ENCODE results near the gene TRIM50. TPM values are rescaled to one million over a fixed set of nuclear protein-coding genes. Genes with fewer than 3 reads are reported as not detected.
"Not testable (repeated sequence)": the region's sequence is repeated elsewhere in the genome, so short reads cannot be mapped to it uniquely, and the experiment has no call there.

The TRIM50 gene
- 0.52 TPM for total RNA-seq

DNA sequence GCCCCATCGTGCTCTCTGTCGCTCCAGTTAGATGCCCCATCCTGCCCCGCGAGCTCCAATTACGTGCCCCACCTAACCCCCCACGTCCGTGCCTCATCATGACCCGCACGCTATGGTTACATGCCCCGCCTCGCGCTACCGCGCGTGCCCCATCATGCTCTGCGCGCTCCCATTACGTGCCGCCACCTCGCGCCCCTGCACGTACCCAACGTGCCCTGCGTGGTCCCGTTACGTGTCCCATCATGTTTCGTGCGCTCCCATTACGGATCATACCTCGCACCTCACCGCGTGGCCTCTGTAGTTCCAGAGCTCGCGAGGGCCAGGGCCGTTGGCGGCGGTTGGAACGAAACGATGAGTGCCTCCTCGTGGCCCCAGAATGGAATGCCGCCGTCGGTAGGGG, at the start of gene TRIM50, which contains the start of gene FKBP6:
TRIM50 (minus strand) TSS at position 161 of the 400 bp plus-strand sequence. CDS start 3,295 bp downstream, outside the sequence.
FKBP6 (plus strand) TSS at position 240 of the 400 bp plus-strand sequence. CDS start 268 bp downstream, outside the sequence.
- H3K4me1 ChIP-seq (ENCODE audit: control insufficient read depth in 3 of 3, insufficient read depth in 3 of 3, low read length in 3 of 3); H3K9ac ChIP-seq (ENCODE audit: low read depth in 1 of 3, low read length in 3 of 3); H3K36me3 ChIP-seq (ENCODE audit: control insufficient read depth in 3 of 3, insufficient read depth in 3 of 3, low read length in 3 of 3); H3K27ac ChIP-seq (ENCODE audit: low read depth, low read length); H3K27me3 ChIP-seq (ENCODE audit: control insufficient read depth in 3 of 3, insufficient read depth in 3 of 3, low read length in 3 of 3); H3K4me3 ChIP-seq (ENCODE audit: low read length in 3 of 3); H3K9me3 ChIP-seq (ENCODE audit: control insufficient read depth in 3 of 3, low read length in 3 of 3): not testable (repeated sequence)

DNA sequence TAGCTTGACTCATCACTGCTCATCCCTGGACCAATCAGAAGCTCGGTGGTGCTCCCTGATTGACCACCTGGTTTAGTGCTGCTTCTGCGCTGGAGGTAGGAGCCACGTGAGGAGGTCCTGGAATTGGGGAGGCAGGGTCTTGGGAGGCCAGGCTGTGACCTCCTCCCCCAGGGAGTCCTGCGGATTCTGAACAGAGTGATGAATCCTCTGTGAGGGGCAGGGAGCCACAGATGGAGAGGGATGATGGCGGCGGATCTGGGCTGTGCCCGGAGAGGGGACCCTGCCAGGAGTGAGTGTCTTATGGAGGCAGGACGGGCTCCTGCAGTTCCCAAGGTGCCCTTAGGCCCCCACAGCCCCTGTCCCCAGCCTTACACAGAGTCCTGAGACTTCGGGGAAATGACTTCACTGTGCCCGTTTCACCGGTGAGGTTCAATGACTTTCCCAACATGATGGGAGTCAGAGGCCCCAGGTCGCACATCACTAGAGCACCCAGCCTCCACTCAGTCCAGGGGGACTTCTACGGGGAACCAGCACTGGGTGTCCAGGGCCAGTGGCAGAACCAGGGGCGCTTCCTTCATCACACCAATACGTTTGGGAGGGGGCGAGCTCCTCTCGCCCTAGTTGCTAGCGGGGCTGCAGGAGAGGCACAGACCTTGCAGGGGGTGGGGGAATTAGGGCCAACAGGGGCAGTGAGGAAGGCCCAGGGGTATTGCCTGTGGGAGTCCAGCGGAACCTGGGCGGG, 49.0 kb upstream of the TRIM50 start:
- Histone ChIP-seq H3K4me3 (ENCODE audit: low read length in 3 of 3) (no peak overlapping the region), H3K9ac (ENCODE audit: low read depth in 1 of 3, low read length in 3 of 3) (no peak overlapping the region), H3K36me3 (ENCODE audit: control insufficient read depth in 3 of 3, insufficient read depth in 3 of 3, low read length in 3 of 3) (no peaks in the 10 kb centered on the region), H3K27ac (ENCODE audit: low read depth, low read length) (no peak overlapping the region), H3K27me3 (ENCODE audit: control insufficient read depth in 3 of 3, insufficient read depth in 3 of 3, low read length in 3 of 3) (peaks cover 0 to 18% (median 9%) of the 10 kb centered on the region in 3 donors), H3K4me1 (ENCODE audit: control insufficient read depth in 3 of 3, insufficient read depth in 3 of 3, low read length in 3 of 3) (no peaks in the 10 kb centered on the region), H3K9me3 (ENCODE audit: control insufficient read depth in 3 of 3, low read length in 3 of 3) (no peaks in the 10 kb centered on the region)

DNA sequence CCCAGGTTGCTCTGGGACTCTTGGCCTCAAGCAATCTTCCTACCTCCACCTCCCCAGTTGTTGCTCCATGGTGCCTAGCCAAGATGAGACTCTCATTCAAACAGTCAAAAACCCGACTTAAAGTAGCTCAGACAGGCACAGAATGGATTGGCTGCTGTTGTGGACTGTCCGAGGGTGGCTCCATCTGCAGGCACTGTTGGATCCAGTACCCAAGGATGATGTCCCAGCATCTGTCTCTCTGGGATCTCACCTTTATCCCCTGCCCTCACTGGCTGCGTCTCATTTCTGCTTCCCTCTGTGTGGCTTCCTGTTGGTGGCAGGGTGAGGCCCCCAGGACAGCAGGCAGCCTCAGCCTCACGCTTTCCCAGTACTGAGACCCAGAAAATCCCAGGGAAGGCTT, 48.4 kb upstream of the TRIM50 start:
- not testable (repeated sequence) for H3K36me3 ChIP-seq (ENCODE audit: control insufficient read depth in 3 of 3, insufficient read depth in 3 of 3, low read length in 3 of 3); H3K27ac ChIP-seq (ENCODE audit: low read depth, low read length); H3K9ac ChIP-seq (ENCODE audit: low read depth in 1 of 3, low read length in 3 of 3); H3K9me3 ChIP-seq (ENCODE audit: control insufficient read depth in 3 of 3, low read length in 3 of 3); H3K4me1 ChIP-seq (ENCODE audit: control insufficient read depth in 3 of 3, insufficient read depth in 3 of 3, low read length in 3 of 3); H3K4me3 ChIP-seq (ENCODE audit: low read length in 3 of 3)
- H3K27me3 ChIP-seq (ENCODE audit: control insufficient read depth in 3 of 3, insufficient read depth in 3 of 3, low read length in 3 of 3), result peaks cover 0 to 18% (median 9%) of the 10 kb centered on the region in 3 donors

DNA sequence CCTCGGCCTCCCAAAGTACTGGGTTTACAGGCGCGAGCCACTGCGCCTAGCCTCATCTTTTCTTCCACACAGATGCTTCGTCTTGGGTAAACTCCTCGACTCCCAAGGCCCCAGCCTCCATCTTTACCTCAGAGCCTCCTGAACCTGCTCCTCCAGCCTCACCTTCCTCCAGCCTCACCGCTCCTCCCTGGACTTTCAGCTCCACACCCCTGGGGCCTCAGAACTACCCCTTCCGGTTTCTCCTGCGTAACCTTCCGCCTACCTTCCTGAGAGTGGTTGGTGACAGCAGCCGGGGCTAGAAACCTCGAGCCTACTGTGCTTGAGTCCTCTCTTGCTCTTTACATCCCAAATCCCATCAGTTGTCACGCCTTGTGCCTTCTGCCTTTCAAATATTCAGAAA, 45.9 kb upstream of the TRIM50 start:
- Histone ChIP-seq H3K9me3 (ENCODE audit: control insufficient read depth in 3 of 3, low read length in 3 of 3) (no peaks in the 10 kb centered on the region), H3K27ac (ENCODE audit: low read depth, low read length) (no peak overlapping the region), H3K9ac (ENCODE audit: low read depth in 1 of 3, low read length in 3 of 3) (no peak overlapping the region), H3K27me3 (ENCODE audit: control insufficient read depth in 3 of 3, insufficient read depth in 3 of 3, low read length in 3 of 3) (peaks cover 0 to 14% (median 9%) of the 10 kb centered on the region in 3 donors), H3K36me3 (ENCODE audit: control insufficient read depth in 3 of 3, insufficient read depth in 3 of 3, low read length in 3 of 3) (no peaks in the 10 kb centered on the region), H3K4me1 (ENCODE audit: control insufficient read depth in 3 of 3, insufficient read depth in 3 of 3, low read length in 3 of 3) (no peaks in the 10 kb centered on the region), H3K4me3 (ENCODE audit: low read length in 3 of 3) (no peak overlapping the region)

DNA sequence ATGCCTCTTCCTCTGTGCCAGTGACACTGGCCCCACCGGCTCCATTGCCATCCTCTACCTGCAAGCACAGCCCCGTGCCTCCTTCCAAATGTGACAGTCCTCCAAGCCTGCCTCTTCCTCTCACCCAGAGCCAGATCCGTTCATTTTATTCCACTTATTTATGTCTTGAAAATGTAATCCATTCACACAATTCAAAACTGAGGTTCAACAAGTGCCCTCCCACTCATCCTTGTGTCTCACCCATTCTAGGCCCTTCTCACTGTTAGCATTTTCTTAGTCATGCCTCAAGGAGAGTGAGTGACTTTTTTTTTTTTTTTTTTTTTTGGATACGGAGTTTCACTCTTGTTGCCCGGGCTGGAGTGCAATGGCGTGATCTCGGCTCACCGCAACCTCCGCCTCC, 41.7 kb upstream of the TRIM50 start:
- Histone ChIP-seq H3K27ac (ENCODE audit: low read depth, low read length) (no peak overlapping the region), H3K36me3 (ENCODE audit: control insufficient read depth in 3 of 3, insufficient read depth in 3 of 3, low read length in 3 of 3) (no peaks in the 10 kb centered on the region), H3K27me3 (ENCODE audit: control insufficient read depth in 3 of 3, insufficient read depth in 3 of 3, low read length in 3 of 3) (peaks cover 0 to 3% (median 0%) of the 10 kb centered on the region in 3 donors), H3K9me3 (ENCODE audit: control insufficient read depth in 3 of 3, low read length in 3 of 3) (no peaks in the 10 kb centered on the region), H3K9ac (ENCODE audit: low read depth in 1 of 3, low read length in 3 of 3) (no peak overlapping the region), H3K4me1 (ENCODE audit: control insufficient read depth in 3 of 3, insufficient read depth in 3 of 3, low read length in 3 of 3) (peaks cover 0 to 1% (median 0%) of the 10 kb centered on the region in 3 donors), H3K4me3 (ENCODE audit: low read length in 3 of 3) (no peak overlapping the region)

DNA sequence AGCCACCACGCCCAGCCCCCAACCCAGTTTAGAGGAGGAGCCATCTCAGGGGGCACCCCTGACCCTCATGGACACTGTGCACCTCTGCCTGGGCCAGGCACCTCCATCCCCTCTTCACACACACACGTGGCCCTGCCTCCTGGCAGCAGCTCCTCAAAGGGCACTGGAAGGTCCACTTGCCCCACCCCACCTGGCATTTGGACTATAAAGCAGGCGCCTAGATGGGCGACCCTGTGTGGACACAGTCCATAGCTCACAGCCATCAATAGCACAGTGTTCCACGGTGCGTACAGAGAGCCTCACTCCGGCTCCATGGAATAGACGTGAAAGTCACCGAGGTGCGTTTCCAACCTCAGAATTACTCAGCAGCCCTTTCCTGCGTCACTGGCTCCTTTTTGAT, 41.1 kb upstream of the TRIM50 start:
- H3K9ac ChIP-seq (ENCODE audit: low read depth in 1 of 3, low read length in 3 of 3), result no peak overlapping the region
- H3K36me3 ChIP-seq (ENCODE audit: control insufficient read depth in 3 of 3, insufficient read depth in 3 of 3, low read length in 3 of 3), result no peaks in the 10 kb centered on the region
- H3K9me3 ChIP-seq (ENCODE audit: control insufficient read depth in 3 of 3, low read length in 3 of 3), result no peaks in the 10 kb centered on the region
- no peak overlapping the region for H3K4me3 ChIP-seq (ENCODE audit: low read length in 3 of 3)
- H3K27me3 ChIP-seq (ENCODE audit: control insufficient read depth in 3 of 3, insufficient read depth in 3 of 3, low read length in 3 of 3), result peaks cover 0 to 3% (median 0%) of the 10 kb centered on the region in 3 donors
- H3K27ac ChIP-seq (ENCODE audit: low read depth, low read length), result no peak overlapping the region
- peaks cover 0 to 7% (median 0%) of the 10 kb centered on the region in 3 donors for H3K4me1 ChIP-seq (ENCODE audit: control insufficient read depth in 3 of 3, insufficient read depth in 3 of 3, low read length in 3 of 3)

DNA sequence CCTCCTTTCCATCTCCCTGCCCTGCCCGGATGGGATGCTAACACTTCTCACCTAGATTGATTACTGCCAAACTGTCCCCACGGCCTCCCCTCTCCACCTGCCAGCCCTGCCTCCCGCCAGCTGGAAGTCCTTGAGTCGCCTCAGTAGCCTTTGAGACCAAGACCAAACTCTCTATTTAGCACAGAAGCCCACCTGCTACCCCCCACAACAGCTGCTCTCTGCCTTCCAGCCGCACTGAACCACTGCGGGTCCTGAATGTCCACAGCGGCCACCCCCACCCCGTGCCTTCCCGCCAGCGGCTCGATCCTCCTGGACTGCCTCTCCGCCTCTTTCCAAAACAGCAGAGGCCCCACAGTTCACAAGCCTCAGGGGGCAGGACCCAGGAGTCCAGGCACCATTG, 39.1 kb upstream of the TRIM50 start:
- no peak overlapping the region for H3K4me3 ChIP-seq (ENCODE audit: low read length in 3 of 3)
- H3K27me3 ChIP-seq (ENCODE audit: control insufficient read depth in 3 of 3, insufficient read depth in 3 of 3, low read length in 3 of 3), result peaks cover 0 to 3% (median 0%) of the 10 kb centered on the region in 3 donors
- H3K9ac ChIP-seq (ENCODE audit: low read depth in 1 of 3, low read length in 3 of 3), result no peak overlapping the region

DNA sequence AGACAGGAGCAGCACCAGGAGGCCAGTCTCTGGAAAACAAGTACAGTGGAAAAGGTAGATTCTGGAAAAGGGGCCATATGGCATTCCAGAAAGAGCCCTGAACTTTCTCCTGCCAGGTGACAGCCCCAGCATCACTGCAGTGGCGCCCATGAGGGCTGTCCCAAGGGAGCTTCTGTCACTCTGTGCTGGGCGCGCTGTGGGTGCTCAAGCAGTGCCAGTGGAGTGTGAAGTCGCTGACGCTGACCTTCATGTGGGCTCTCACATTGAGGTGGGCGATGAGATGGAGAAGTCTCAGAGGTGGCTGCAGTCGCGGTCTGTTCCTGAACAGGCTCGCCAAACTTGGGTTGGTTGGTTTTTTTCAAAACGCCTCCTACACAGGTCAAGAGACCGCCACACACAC, 38.2 kb upstream of the TRIM50 start:
- no peaks in the 10 kb centered on the region for H3K36me3 ChIP-seq (ENCODE audit: control insufficient read depth in 3 of 3, insufficient read depth in 3 of 3, low read length in 3 of 3)
- peaks cover 0 to 7% (median 0%) of the 10 kb centered on the region in 3 donors for H3K4me1 ChIP-seq (ENCODE audit: control insufficient read depth in 3 of 3, insufficient read depth in 3 of 3, low read length in 3 of 3)
- no peak overlapping the region for H3K27ac ChIP-seq (ENCODE audit: low read depth, low read length)
- H3K4me3 ChIP-seq (ENCODE audit: low read length in 3 of 3), result no peak overlapping the region
- H3K9me3 ChIP-seq (ENCODE audit: control insufficient read depth in 3 of 3, low read length in 3 of 3), result no peaks in the 10 kb centered on the region
- no peak overlapping the region for H3K9ac ChIP-seq (ENCODE audit: low read depth in 1 of 3, low read length in 3 of 3)
- H3K27me3 ChIP-seq (ENCODE audit: control insufficient read depth in 3 of 3, insufficient read depth in 3 of 3, low read length in 3 of 3), result peaks cover 0 to 3% (median 0%) of the 10 kb centered on the region in 3 donors

More for the DNA sequence above, 39.1 kb upstream of the TRIM50 start:
- Histone ChIP-seq H3K27ac (ENCODE audit: low read depth, low read length) (no peak overlapping the region), H3K9me3 (ENCODE audit: control insufficient read depth in 3 of 3, low read length in 3 of 3) (no peaks in the 10 kb centered on the region), H3K4me1 (ENCODE audit: control insufficient read depth in 3 of 3, insufficient read depth in 3 of 3, low read length in 3 of 3) (peaks cover 0 to 7% (median 0%) of the 10 kb centered on the region in 3 donors), H3K36me3 (ENCODE audit: control insufficient read depth in 3 of 3, insufficient read depth in 3 of 3, low read length in 3 of 3) (no peaks in the 10 kb centered on the region)

DNA sequence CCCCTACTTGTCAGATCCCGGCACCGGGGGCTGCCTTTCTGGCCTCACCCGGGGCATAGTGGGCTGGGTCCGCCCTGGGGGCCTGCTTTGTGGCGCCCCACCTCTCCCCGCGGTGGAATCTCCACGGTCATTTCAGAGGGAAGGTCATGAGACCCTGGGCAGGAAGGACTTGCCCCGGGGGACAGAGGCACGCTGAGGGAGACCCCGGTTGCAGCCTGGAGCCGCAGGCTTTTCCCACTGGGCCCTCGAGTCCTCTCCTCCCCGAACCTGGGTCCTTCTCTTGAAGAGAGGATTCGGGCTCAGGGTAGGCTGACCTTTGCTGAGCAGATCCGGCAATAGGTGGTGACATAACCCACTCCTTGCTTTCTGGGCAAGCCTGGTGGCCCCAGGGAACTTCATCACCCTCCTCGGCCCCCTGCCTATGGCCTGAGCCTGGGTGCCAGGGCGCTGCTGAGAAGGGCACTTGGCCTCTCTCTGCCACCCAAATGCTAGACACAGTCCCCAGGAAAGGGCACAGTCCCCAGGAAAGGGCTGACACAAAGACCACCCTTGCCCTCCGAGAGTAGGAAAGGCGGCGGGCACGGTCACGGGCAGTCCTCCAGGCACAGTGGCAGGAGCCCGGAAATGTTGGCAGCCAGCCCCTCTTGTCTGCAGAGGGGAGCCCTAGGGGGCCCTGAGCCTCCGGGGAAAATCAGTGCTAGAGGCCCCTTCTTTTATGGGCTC, 36.3 kb upstream of the TRIM50 start:
- Histone ChIP-seq H3K4me3 (ENCODE audit: low read length in 3 of 3) (peak overlapping the region in 1 of 3 donors; percentile 13), H3K36me3 (ENCODE audit: control insufficient read depth in 3 of 3, insufficient read depth in 3 of 3, low read length in 3 of 3) (no peaks in the 10 kb centered on the region), H3K27ac (ENCODE audit: low read depth, low read length) (no peak overlapping the region), H3K9me3 (ENCODE audit: control insufficient read depth in 3 of 3, low read length in 3 of 3) (no peaks in the 10 kb centered on the region), H3K9ac (ENCODE audit: low read depth in 1 of 3, low read length in 3 of 3) (peak overlapping the region in 1 of 3 donors; percentile 68), H3K27me3 (ENCODE audit: control insufficient read depth in 3 of 3, insufficient read depth in 3 of 3, low read length in 3 of 3) (peaks cover 0 to 3% (median 0%) of the 10 kb centered on the region in 3 donors), H3K4me1 (ENCODE audit: control insufficient read depth in 3 of 3, insufficient read depth in 3 of 3, low read length in 3 of 3) (peaks cover 0 to 7% (median 0%) of the 10 kb centered on the region in 3 donors)
